H1 (cell line): ENCODE measurements around the gene CD81. TPM values are rescaled to one million over a fixed set of nuclear protein-coding genes. Genes with fewer than 3 reads are reported as not detected.

Experiments used
- CTCF ChIA-PET: fragments of 300-600 bp; sonication (Branson Sonifier 250); formaldehyde crosslinking; loops from one replicate; lab custom pipeline; 2021; ENCODE audit not compliant: partially characterized antibody; lab: Charles Lee
- POLR2A ChIA-PET: fragments of 300-600 bp; sonication (Branson Sonifier 250); formaldehyde crosslinking; loops from one replicate; lab custom pipeline; 2021; ENCODE audit warnings: inconsistent platforms; ENCODE audit not compliant: partially characterized antibody; lab: Charles Lee
- DNase-seq, 2 experiments: peaks; one replicate each; pipeline versions ENCODE4 v3.0.0 to v3.0.0-alpha.2; 2010 to 2022; ENCODE audit warnings: low spot score in 2 of 2, low read depth in 1 of 2, mixed read lengths in 1 of 2
- FAIRE-seq: peaks from 2 replicates; lab custom pipeline; 2011; peaks lifted over from hg19 to GRCh38; lab: Jason Lieb, UNC
- H2AFZ ChIP-seq: 2 replicates; pipeline ENCODE4 v1.8.1; 2012; ENCODE audit warnings: low read length, inconsistent platforms
- H2AK5ac ChIP-seq: 2 replicates; pipeline ENCODE4 v1.6.1; 2013; ENCODE audit warnings: low read depth, low read length
- H2BK120ac ChIP-seq: replicated peaks from 2 replicates; pipeline ENCODE3; 2013; ENCODE audit warnings: low read depth, low read length, inconsistent platforms
- H2BK12ac ChIP-seq: 2 replicates; pipeline ENCODE4 v1.6.1; 2013; ENCODE audit warnings: low read depth, low read length
- H2BK15ac ChIP-seq: 2 replicates; pipeline ENCODE4 v1.6.1; 2013; ENCODE audit warnings: low read length
- H2BK20ac ChIP-seq: 2 replicates; pipeline ENCODE4 v1.6.1; 2013; ENCODE audit warnings: low read length
- H2BK5ac ChIP-seq: 2 replicates; pipeline ENCODE4 v1.6.1; 2013; ENCODE audit warnings: low read depth, low read length
- H3K14ac ChIP-seq: 2 replicates; pipeline ENCODE4 v1.6.1; 2013; ENCODE audit warnings: inconsistent platforms; ENCODE audit not compliant: insufficient read length
- H3K18ac ChIP-seq: 2 replicates; pipeline ENCODE4 v1.6.1; 2013; ENCODE audit warnings: low read length; ENCODE audit errors: extremely low read depth
- H3K23ac ChIP-seq: 2 replicates; pipeline ENCODE4 v1.6.1; 2013; ENCODE audit warnings: inconsistent platforms; ENCODE audit not compliant: insufficient read length
- H3K23me2 ChIP-seq: 2 replicates; pipeline ENCODE4 v1.6.1; 2013; ENCODE audit warnings: low read depth, low read length
- H3K27ac ChIP-seq: 2 replicates; pipeline ENCODE4 v1.6.1; 2011; ENCODE audit warnings: low read depth, low read length, inconsistent platforms
- H3K27me3 ChIP-seq, 4 experiments: replicated peaks in 1 of 4; 1 replicate in 1 of 4; 2 replicates in 3 of 4; pipeline versions ENCODE4 v1.6.1 to v1.8.1; 2011 to 2013; ENCODE audit warnings: low read length in 3 of 4, mild to moderate bottlenecking in 3 of 4, inconsistent platforms in 2 of 4, mixed read lengths in 2 of 4, moderate library complexity in 1 of 4; ENCODE audit not compliant: control insufficient read depth in 3 of 4, insufficient read depth in 3 of 4; ENCODE audit errors: extremely low read depth in 1 of 4
- H3K36me3 ChIP-seq, 4 experiments: 2 replicates each; pipeline versions ENCODE4 v1.6.1 to v1.8.1; 2011 to 2013; ENCODE audit warnings: mild to moderate bottlenecking in 4 of 4, low read length in 3 of 4, moderate library complexity in 2 of 4, control low read depth in 1 of 4, inconsistent platforms in 1 of 4; ENCODE audit not compliant: insufficient read depth in 4 of 4, control insufficient read depth in 2 of 4
- H3K4ac ChIP-seq: replicated peaks from 2 replicates; pipeline ENCODE3; 2013; ENCODE audit warnings: low read length, low read depth, mixed read lengths, inconsistent platforms; ENCODE audit not compliant: insufficient read length
- H3K4me1 ChIP-seq, 4 experiments: replicated peaks in 1 of 4; 1 replicate in 1 of 4; 2 replicates in 3 of 4; pipeline versions ENCODE4 v1.6.1 to v1.8.1; 2011 to 2013; ENCODE audit warnings: low read length in 3 of 4, inconsistent platforms in 2 of 4, mixed read lengths in 1 of 4; ENCODE audit not compliant: insufficient read depth in 4 of 4, control insufficient read depth in 3 of 4
- H3K4me2 ChIP-seq, 2 experiments: 2 replicates each; pipeline versions ENCODE4 v1.6.1 to v1.8.1; 2011 to 2013; ENCODE audit warnings: low read depth in 2 of 2, low read length in 2 of 2, control low read depth in 1 of 2, inconsistent platforms in 1 of 2, mild to moderate bottlenecking in 1 of 2; ENCODE audit not compliant: insufficient read depth in 1 of 2
- H3K4me3 ChIP-seq, 4 experiments: fragments of 200-600, 300-600 bp in 1 of 4; sonication (generic), shearing (Covaris generic), sonication (Bioruptor Twin) in 1 of 4; 2 replicates each; pipeline versions ENCODE4 v1.5.1 to v1.8.1; 2011 to 2016; ENCODE audit warnings: low read length in 4 of 4, low read depth in 3 of 4, control low read depth in 2 of 4, inconsistent platforms in 2 of 4, mild to moderate bottlenecking in 2 of 4, mixed read lengths in 1 of 4, moderate library complexity in 1 of 4; ENCODE audit not compliant: insufficient read depth in 2 of 4; ENCODE audit errors: extremely low read depth in 1 of 4
- H3K56ac ChIP-seq: replicated peaks from 2 replicates; pipeline ENCODE3; 2013; ENCODE audit warnings: low read depth, mild to moderate bottlenecking, mixed read lengths, low read length, inconsistent platforms; ENCODE audit not compliant: insufficient read length
- H3K79me1 ChIP-seq: 2 replicates; pipeline ENCODE4 v1.6.1; 2013; ENCODE audit warnings: low read depth, low read length, control low read depth
- H3K79me2 ChIP-seq, 2 experiments: 2 replicates each; pipeline versions ENCODE4 v1.6.1 to v1.8.1; 2012 to 2013; ENCODE audit warnings: low read length in 2 of 2, mild to moderate bottlenecking in 2 of 2, inconsistent platforms in 1 of 2; ENCODE audit not compliant: insufficient read depth in 2 of 2, control insufficient read depth in 1 of 2
- H3K9ac ChIP-seq, 4 experiments: replicated peaks in 1 of 4; 1 replicate in 1 of 4; 2 replicates in 3 of 4; pipeline versions ENCODE4 v1.6.1 to v1.8.1; 2011 to 2013; ENCODE audit warnings: low read depth in 3 of 4, low read length in 3 of 4, control low read depth in 2 of 4, mild to moderate bottlenecking in 2 of 4, moderate library complexity in 2 of 4, inconsistent platforms in 1 of 4; ENCODE audit errors: extremely low read depth in 1 of 4
- H3K9me3 ChIP-seq, 2 experiments: 2 replicates each; pipeline versions ENCODE4 v1.6.1 to v1.8.1; 2012 to 2013; ENCODE audit warnings: mild to moderate bottlenecking in 2 of 2, moderate library complexity in 2 of 2, control low read depth in 1 of 2, inconsistent platforms in 1 of 2, low read depth in 1 of 2, low read length in 1 of 2, mixed read lengths in 1 of 2; ENCODE audit not compliant: insufficient read depth in 2 of 2
- H4K20me1 ChIP-seq, 2 experiments: replicated peaks in 1 of 2; 2 replicates each; pipeline versions ENCODE3 to v1.8.1; 2011 to 2013; ENCODE audit warnings: inconsistent platforms in 2 of 2, low read length in 2 of 2, mild to moderate bottlenecking in 1 of 2; ENCODE audit not compliant: insufficient read depth in 2 of 2, control insufficient read depth in 1 of 2
- H4K5ac ChIP-seq: 2 replicates; pipeline ENCODE4 v1.6.1; 2013; ENCODE audit warnings: low read length, low read depth, mixed read lengths, inconsistent platforms; ENCODE audit not compliant: insufficient read length
- H4K8ac ChIP-seq: 2 replicates; pipeline ENCODE4 v1.8.0; 2013; ENCODE audit warnings: mild to moderate bottlenecking, moderate library complexity, low read length, inconsistent platforms; ENCODE audit not compliant: insufficient read depth; ENCODE audit errors: extremely low read depth
- H4K91ac ChIP-seq: replicated peaks from 2 replicates; pipeline ENCODE3; 2013; ENCODE audit warnings: low read length, mixed read lengths, inconsistent platforms; ENCODE audit not compliant: insufficient read length
- CEBPB ChIP-seq: IDR thresholded peaks from 2 replicates; pipeline ENCODE4 v1.6.1; 2012; ENCODE audit warnings: low read depth, low read length
- GABPA ChIP-seq: IDR thresholded peaks from 2 replicates; pipeline ENCODE4 v1.6.1; 2011; ENCODE audit warnings: mild to moderate bottlenecking, low read length, moderate library complexity, borderline replicate concordance; ENCODE audit not compliant: insufficient read depth
- HDAC2 ChIP-seq, 2 experiments: fragments of 300-600 bp in 1 of 2; sonication (generic) in 1 of 2; IDR thresholded peaks; 2 replicates each; pipeline ENCODE4 v1.6.1; 2011 to 2012; ENCODE audit warnings: low read depth in 2 of 2, low read length in 2 of 2, mild to moderate bottlenecking in 2 of 2, moderate library complexity in 2 of 2, borderline replicate concordance in 1 of 2, inconsistent platforms in 1 of 2
- MAFK ChIP-seq: IDR thresholded peaks from 2 replicates; pipeline ENCODE4 v1.6.1; 2012; ENCODE audit warnings: low read depth, mild to moderate bottlenecking, improper control_type of control experiment, low read length
- POU5F1 ChIP-seq: IDR thresholded peaks from 2 replicates; pipeline ENCODE4 v1.6.1; 2011; ENCODE audit warnings: low read depth, mild to moderate bottlenecking, low read length, moderate library complexity
- RBBP5 ChIP-seq: IDR thresholded peaks from 2 replicates; pipeline ENCODE4 v1.7.1; 2012; ENCODE audit warnings: low read depth, mild to moderate bottlenecking, inconsistent platforms, low read length, moderate library complexity, borderline replicate concordance
- RFX5 ChIP-seq: IDR thresholded peaks from 2 replicates; pipeline ENCODE4 v1.6.1; 2011; ENCODE audit warnings: low read depth, low read length, improper control_type of control experiment, borderline replicate concordance
- RNF2 ChIP-seq: fragments of 200-900, 300-1000 bp; sonication (generic); IDR thresholded peaks from 2 replicates; pipeline ENCODE4 v1.7.1; 2016; ENCODE audit warnings: borderline replicate concordance, low read depth, mild to moderate bottlenecking, antibody characterized with exemption, low read length; ENCODE audit not compliant: poor library complexity, severe bottlenecking; ENCODE audit errors: missing control alignments
- TBP ChIP-seq: IDR thresholded peaks from 2 replicates; pipeline ENCODE4 v1.6.1; 2011; ENCODE audit warnings: low read depth, low read length, improper control_type of control experiment
- TCF12 ChIP-seq: IDR thresholded peaks from 2 replicates; pipeline ENCODE4 v1.6.1; 2011; ENCODE audit warnings: low read depth, mild to moderate bottlenecking, low read length
- WGBS, 2 experiments: shearing (Covaris generic) in 1 of 2; methylation state at CpG; one replicate each; pipeline versions ENCODE4 v1.1.6 to v1.1.7; 2013 to 2015; ENCODE audit warnings: low lambda C conversion rate in 2 of 2, mixed read lengths in 2 of 2, inconsistent platforms in 1 of 2, low coverage in 1 of 2, missing lambda C conversion rate in 1 of 2; ENCODE audit not compliant: insufficient replicate concordance in 2 of 2, insufficient coverage in 1 of 2, insufficient read length in 1 of 2; ENCODE audit errors: extremely low coverage in 1 of 2, missing lambda C conversion rate in 1 of 2; 5-methylcytosine and 5-hydroxymethylcytosine counted together
- polyA plus RNA-seq, 7 experiments: library from polyadenylated mRNA; depleted of rRNA in 3 of 7; stranded (reverse) in 5 of 7; unstranded in 2 of 7; fragments of >200 nt in 5 of 7; fragments of 200-250 nt in 2 of 7; gene quantifications; 1 replicate in 5 of 7; 2 replicates in 1 of 7; 4 replicates in 1 of 7; pipeline versions ENCODE4 v1.2.1 to v1.2.3, GENCODE V29; 2011 to 2013; ENCODE audit warnings: missing spikeins in 2 of 7, mixed read lengths in 2 of 7
- total RNA-seq: library from RNA; stranded (reverse); fragmentation: NEBNext Ultra II Directional; extraction: Animal tissue kit (Norgen Biotek cat#: 25700); gene quantifications from 2 replicates; pipeline ENCODE4 v1.2.1, GENCODE V29; 2021

The CD81 gene
- total and polyA plus RNA-seq, 2 of the 8 experiments (the other 6 are each of a cell fraction or from before 2014, with no cell fraction given): 238 to 309 TPM

DNA sequence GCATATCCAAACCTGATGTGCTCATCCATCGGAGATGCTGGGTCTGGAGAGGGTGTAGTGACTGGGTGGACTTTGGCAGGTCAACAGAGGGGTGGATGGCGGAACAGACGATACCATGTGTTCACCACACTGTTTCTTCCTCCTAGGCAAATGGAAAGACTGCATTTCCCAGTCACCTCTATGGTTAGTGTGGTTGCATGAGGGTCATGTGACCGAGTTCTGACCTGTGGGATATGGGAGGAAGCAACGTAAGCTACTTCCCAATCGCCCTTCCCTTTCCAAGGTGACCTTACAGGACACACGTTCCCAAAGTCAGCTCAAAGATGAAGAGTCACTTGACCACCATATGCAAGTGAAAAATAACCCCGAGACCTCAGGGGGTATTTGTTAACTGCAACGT is 47.6 kb upstream of the CD81 start:
- Histone ChIP-seq H3K27me3 (no peaks in the 10 kb centered on the region), H3K4me2 (no peak overlapping the region), H4K8ac (no peak overlapping the region), H3K4me3 (no peak overlapping the region), H4K20me1 (no peaks in the 10 kb centered on the region), H3K23ac (no peak overlapping the region), H2BK5ac (no peak overlapping the region), H3K36me3 (no peaks in the 10 kb centered on the region), H2BK12ac (no peak overlapping the region), H3K14ac (no peak overlapping the region), H3K23me2 (no peaks in the 10 kb centered on the region), H4K91ac (no peak overlapping the region), H2AK5ac (no peak overlapping the region), H3K4me1 (no peaks in the 10 kb centered on the region), H3K27ac (no peak overlapping the region), H3K4ac (no peak overlapping the region), H3K79me1 (no peaks in the 10 kb centered on the region), H4K5ac (no peak overlapping the region), H2BK120ac (no peak overlapping the region), H3K9me3 (peaks cover 7 to 18% of the 10 kb centered on the region in 2 experiments; a peak in 3 of 4 replicates), H2BK15ac (0 out of 2 replicates have a peak overlapping the region, but pooled peaks have one; percentile 21), H3K56ac (no peak overlapping the region), H2BK20ac (no peak overlapping the region), H3K79me2 (no peaks in the 10 kb centered on the region), H2AFZ (no peak overlapping the region), H3K18ac (no peak overlapping the region), H3K9ac (no peak overlapping the region)
- ChIA-PET POLR2A (interaction anchor here (1.5 kb wide), 1 partner anchor 47 kb away, joined by 5 read pairs; the partner anchor contains the start of gene CD81), CTCF (interaction anchor here (1.1 to 1.5 kb wide), 4 partner anchors 12 to 90 kb away, joined by 3 to 6 read pairs (median 3); no protein-coding TSS in a partner anchor)
- FAIRE-seq (no peak), DNase-seq (no peak)
- TF ChIP-seq MAFK (no peak), RBBP5 (no peak), RNF2 (no peak), GABPA (no peak), TCF12 (no peak), HDAC2 (IDR thresholded peaks at IDR 0.05; ENCODE audit: borderline replicate concordance in 1 of 2, low read depth in 2 of 2, low read length in 2 of 2) (no peak), RFX5 (no peak), POU5F1 (no peak), TBP (no peak), CEBPB (no peak)
- WGBS, 2 experiments: 88% methylated on average over 9 of the region's 9 CpGs; no CpG with 5 or more reads in 1 of the 2 experiments
